WTC11 (cell line): ENCODE results near the gene LGALS1.

ENCODE experiments used
- CTCF ChIP-seq: fragments of 200-600 bp; IDR thresholded peaks from 2 replicates; pipeline ENCODE4 v1.8.0; 2022; ENCODE audit warnings: antibody characterized with exemption
- E2F4 ChIP-seq: sonication (generic); formaldehyde crosslinking; IDR thresholded peaks from 2 replicates; pipeline ENCODE4 v1.8.1; 2022; ENCODE audit warnings: low read depth, mild to moderate bottlenecking, moderate library complexity, missing genetic modification reagents, borderline replicate concordance
- ETV6 ChIP-seq: sonication (generic); formaldehyde crosslinking; IDR thresholded peaks from 2 replicates; pipeline ENCODE4 v1.8.1; 2022; ENCODE audit warnings: mild to moderate bottlenecking, missing genetic modification reagents
- IRF2 ChIP-seq: sonication (generic); formaldehyde crosslinking; IDR thresholded peaks from 2 replicates; pipeline ENCODE4 v1.8.0; 2022; ENCODE audit warnings: low read depth, missing genetic modification reagents, borderline replicate concordance
- SP1 ChIP-seq: sonication (generic); formaldehyde crosslinking; conservative IDR thresholded peaks from 2 replicates; pipeline ENCODE4 v1.8.1; 2022; ENCODE audit warnings: missing genetic modification reagents

GRCh38 chr22:37634417-37634924, 41.0 kb upstream of the LGALS1 start:
- TF ChIP-seq ETV6 (no peak), IRF2 (no peak), E2F4 (CRISPR knock-in tag) (no peak), CTCF (no peak), SP1 (CRISPR knock-in tag) (no peak)
